Skeletal muscle satellite cell (primary cell): ENCODE results near the gene CSAG1. TPM values are rescaled to one million over a fixed set of nuclear protein-coding genes. Genes with fewer than 3 reads are reported as not detected.
"Not testable (repeated sequence)": the region's sequence is repeated elsewhere in the genome, so short reads cannot be mapped to it uniquely, and the experiment has no call there.

ENCODE experiments used
- H3K27me3 ChIP-seq: 2 replicates; pipeline ENCODE4 v1.7.0; 2013; ENCODE audit warnings: low read length; ENCODE audit not compliant: control insufficient read depth, insufficient read depth
- H3K36me3 ChIP-seq: 2 replicates; pipeline ENCODE4 v1.7.0; 2013; ENCODE audit warnings: mild to moderate bottlenecking, control low read depth, low read length; ENCODE audit not compliant: insufficient read depth
- H3K4me1 ChIP-seq: 2 replicates; pipeline ENCODE4 v1.7.0; 2013; ENCODE audit warnings: low read length; ENCODE audit not compliant: control insufficient read depth, insufficient read depth
- H3K4me2 ChIP-seq: 2 replicates; pipeline ENCODE4 v1.7.0; 2013; ENCODE audit warnings: mild to moderate bottlenecking, low read length
- H3K4me3 ChIP-seq: 2 replicates; pipeline ENCODE4 v1.7.0; 2013; ENCODE audit warnings: low read length
- H3K9ac ChIP-seq: 2 replicates; pipeline ENCODE4 v1.7.0; 2013; ENCODE audit warnings: mild to moderate bottlenecking, low read depth, low read length, moderate library complexity
- H3K9me3 ChIP-seq: replicated peaks from 2 replicates; pipeline ENCODE4 v1.7.0; 2013; ENCODE audit warnings: mild to moderate bottlenecking, control low read depth, low read length
- total RNA-seq: library from RNA; depleted of rRNA; stranded (reverse); fragments of >200 nt; gene quantifications from 2 replicates; pipeline ENCODE4 v1.2.3, GENCODE V29; 2012; rRNA removed

The CSAG1 gene
- total RNA-seq = not detected in 2 replicates

- H3K36me3 ChIP-seq = no peaks in the 10 kb centered on the region
- H3K4me1 ChIP-seq = no peaks in the 10 kb centered on the region
- no peak within 1 kb of the TSS for H3K9ac ChIP-seq
- H3K9me3 ChIP-seq = no peaks in the 10 kb centered on the region
- no peak within 1 kb of the TSS for H3K4me2 ChIP-seq
- no peaks in the 10 kb centered on the region for H3K27me3 ChIP-seq
- H3K4me3 ChIP-seq = no peak within 1 kb of the TSS
Observed at GRCh38 chrX:152733261-152733975, at the start of gene CSAG1, which contains the start of gene MAGEA12. TSS of gene CSAG1 (minus strand) at chrX:152733721. CDS start at chrX:152732460, 1,261 bp downstream. TSS of gene MAGEA12 (plus strand) at chrX:152733757. CDS start at chrX:152736162, 2,405 bp downstream.

GRCh38 chrX:152769549-152770289, 36.2 kb upstream of the CSAG1 start, which contains the start of gene MAGEA6:
TSS of gene MAGEA6 (minus strand) at chrX:152769689. CDS start at chrX:152767650, 2,039 bp downstream.
- not testable (repeated sequence) for H3K4me2 ChIP-seq, H3K9me3 ChIP-seq, H3K9ac ChIP-seq, H3K4me1 ChIP-seq, H3K36me3 ChIP-seq, H3K27me3 ChIP-seq, H3K4me3 ChIP-seq

- H3K27me3 ChIP-seq, H3K9ac ChIP-seq, H3K9me3 ChIP-seq, H3K36me3 ChIP-seq, H3K4me1 ChIP-seq, H3K4me3 ChIP-seq, H3K4me2 ChIP-seq: not testable (repeated sequence)
Observed at GRCh38 chrX:152766562-152766961, 33.0 kb upstream of the CSAG1 start.

- H3K9me3 ChIP-seq, H3K36me3 ChIP-seq, H3K27me3 ChIP-seq, H3K9ac ChIP-seq, H3K4me3 ChIP-seq, H3K4me1 ChIP-seq, H3K4me2 ChIP-seq: not testable (repeated sequence)
Observed at GRCh38 chrX:152761582-152761981, 28.1 kb upstream of the CSAG1 start.

- not testable (repeated sequence) for H3K4me1 ChIP-seq, H3K9ac ChIP-seq, H3K36me3 ChIP-seq, H3K4me2 ChIP-seq, H3K9me3 ChIP-seq, H3K4me3 ChIP-seq, H3K27me3 ChIP-seq
Observed at GRCh38 chrX:152759544-152759943, 26.0 kb upstream of the CSAG1 start.

GRCh38 chrX:152758918-152759317, 25.4 kb upstream of the CSAG1 start, which contains the start of gene CSAG3:
TSS of gene CSAG3 (plus strand) at chrX:152759218.
- H3K4me2 ChIP-seq, H3K4me3 ChIP-seq, H3K36me3 ChIP-seq, H3K27me3 ChIP-seq, H3K4me1 ChIP-seq, H3K9ac ChIP-seq, H3K9me3 ChIP-seq: not testable (repeated sequence)

- not testable (repeated sequence) for H3K4me2 ChIP-seq, H3K4me3 ChIP-seq, H3K9ac ChIP-seq, H3K27me3 ChIP-seq, H3K36me3 ChIP-seq, H3K4me1 ChIP-seq, H3K9me3 ChIP-seq
Observed at GRCh38 chrX:152754871-152755270, 21.4 kb upstream of the CSAG1 start.

- not testable (repeated sequence) for H3K4me2 ChIP-seq, H3K36me3 ChIP-seq, H3K4me1 ChIP-seq, H3K9ac ChIP-seq, H3K9me3 ChIP-seq, H3K27me3 ChIP-seq, H3K4me3 ChIP-seq
Observed at GRCh38 chrX:152753686-152754650, 20.4 kb upstream of the CSAG1 start, which contains the start of gene MAGEA2. TSS of gene MAGEA2 (minus strand) at chrX:152753842. CDS start at chrX:152751363, 2,479 bp downstream.

GRCh38 chrX:152738560-152738959, 5.0 kb upstream of the CSAG1 start:
- no peaks in the 10 kb centered on the region for H3K4me1 ChIP-seq
- no peaks in the 10 kb centered on the region for H3K9me3 ChIP-seq
- H3K4me3 ChIP-seq = no peak overlapping the region

GRCh38 chrX:152736528-152736927, 3.0 kb upstream of the CSAG1 start:
- not testable (repeated sequence) for H3K27me3 ChIP-seq, H3K4me3 ChIP-seq, H3K4me2 ChIP-seq, H3K36me3 ChIP-seq, H3K9me3 ChIP-seq, H3K4me1 ChIP-seq, H3K9ac ChIP-seq

More at GRCh38 chrX:152738560-152738959, 5.0 kb upstream of the CSAG1 start:
- Histone ChIP-seq H3K9ac (no peak overlapping the region), H3K36me3 (no peaks in the 10 kb centered on the region), H3K27me3 (no peaks in the 10 kb centered on the region), H3K4me2 (no peak overlapping the region)
